ENCODE data around the gene CADM2.
"Not testable (repeated sequence)": the region's sequence is repeated elsewhere in the genome, so short reads cannot be mapped to it uniquely, and the experiment has no call there.

DNA sequence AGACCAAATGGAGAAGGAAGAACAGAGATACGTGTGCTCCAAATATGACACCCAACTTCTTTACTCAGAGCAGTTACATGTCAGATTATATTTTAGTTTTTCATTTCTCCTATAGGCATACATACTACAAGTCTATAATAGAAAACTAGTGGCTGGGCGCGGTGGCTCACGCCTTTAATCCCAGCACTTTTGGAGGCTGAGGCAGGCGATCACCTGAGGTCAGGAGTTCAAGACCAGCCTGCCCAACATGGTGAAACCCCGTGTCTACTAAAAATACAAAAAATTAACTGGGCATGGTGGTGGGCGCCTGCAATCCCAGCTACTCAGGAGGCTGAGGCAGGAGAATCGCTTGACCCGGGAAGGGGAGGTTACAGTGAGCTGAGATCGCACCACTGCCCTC, 1030.8 kb downstream of the CADM2 start:
- TF ChIP-seq EZH2 (IDR thresholded peaks at IDR 0.05; ENCODE audit: insufficient read depth, poor library complexity, severe bottlenecking); EZH2phosphoT487 (IDR thresholded peaks at IDR 0.05; ENCODE audit: insufficient read depth, low read depth): not testable (repeated sequence)
